Mesothelial cell of epicardium (in vitro differentiated cells): ENCODE measurements around the gene TMEM225B. TPM values are rescaled to one million over a fixed set of nuclear protein-coding genes. Genes with fewer than 3 reads are reported as not detected.
"Not testable (repeated sequence)": the region's sequence is repeated elsewhere in the genome, so short reads cannot be mapped to it uniquely, and the experiment has no call there.

Experiments used
- DNase-seq, 2 experiments: peaks; one replicate each; pipeline ENCODE4 v3.0.0; 2021; ENCODE audit warnings: low spot score in 2 of 2; ENCODE audit not compliant: unreplicated experiment in 2 of 2
- H3K27ac Mint-ChIP-seq: 2 replicates; pipeline ENCODE4 v1.8.0; 2021; ENCODE audit warnings: mixed read lengths
- H3K27me3 Mint-ChIP-seq: 2 replicates; pipeline ENCODE4 v1.8.0; 2021; ENCODE audit warnings: low read depth, mixed read lengths
- H3K36me3 Mint-ChIP-seq: 2 replicates; pipeline ENCODE4 v1.8.0; 2021; ENCODE audit warnings: mixed read lengths
- H3K4me1 Mint-ChIP-seq: 2 replicates; pipeline ENCODE4 v1.8.0; 2021; ENCODE audit warnings: mixed read lengths
- H3K4me3 Mint-ChIP-seq: 2 replicates; pipeline ENCODE4 v1.8.0; 2021; ENCODE audit warnings: mild to moderate bottlenecking, moderate library complexity, mixed read lengths
- H3K9me3 Mint-ChIP-seq: 2 replicates; pipeline ENCODE4 v1.8.0; 2021; ENCODE audit warnings: mixed read lengths
- CTCF ChIP-seq: fragments of 200-600 bp; sonication (generic); IDR thresholded peaks from one replicate; pipeline ENCODE4 v1.5.0; 2021; ENCODE audit warnings: antibody characterized with exemption; ENCODE audit not compliant: unreplicated experiment
- total RNA-seq: library from RNA; stranded (reverse); gene quantifications from 3 replicates; pipeline ENCODE4 v1.2.1, GENCODE V29; 2021

The TMEM225B gene
- total RNA-seq, 1 donor from 2014 or later = 2.5 TPM

GRCh38 chr7:99561737-99562051 is 36.4 kb upstream of the TMEM225B start:
- Mint-ChIP-seq H3K27ac (peak overlapping the region; percentile 50), H3K4me1 (peaks cover 10% of the 10 kb centered on the region), H3K9me3 (no peaks in the 10 kb centered on the region), H3K36me3 (peaks cover 33% of the 10 kb centered on the region), H3K4me3 (no peak overlapping the region), H3K27me3 (no peaks in the 10 kb centered on the region)
- TF ChIP-seq CTCF = no peak
- DNase-seq = no peak

GRCh38 chr7:99562114-99562784 is 35.8 kb upstream of the TMEM225B start:
- H3K4me3 Mint-ChIP-seq = no peak overlapping the region
- peaks cover 33% of the 10 kb centered on the region for H3K36me3 Mint-ChIP-seq
- H3K9me3 Mint-ChIP-seq = no peaks in the 10 kb centered on the region
- TF ChIP-seq CTCF = no peak
- H3K27me3 Mint-ChIP-seq = no peaks in the 10 kb centered on the region
- no peak for DNase-seq
- peak overlapping the region; percentile 70 for H3K27ac Mint-ChIP-seq
- H3K4me1 Mint-ChIP-seq = peaks cover 8% of the 10 kb centered on the region

- Mint-ChIP-seq H3K27me3 (no peaks in the 10 kb centered on the region), H3K27ac (peak overlapping the region; percentile 70), H3K9me3 (no peaks in the 10 kb centered on the region), H3K4me3 (no peak overlapping the region), H3K4me1 (peaks cover 4% of the 10 kb centered on the region), H3K36me3 (peaks cover 33% of the 10 kb centered on the region)
- TF ChIP-seq CTCF = no peak
- no peak for DNase-seq
Observed at GRCh38 chr7:99562832-99563231, 35.2 kb upstream of the TMEM225B start.

- Mint-ChIP-seq H3K4me3 (no peak overlapping the region), H3K9me3 (no peaks in the 10 kb centered on the region), H3K4me1 (peaks cover 1% of the 10 kb centered on the region), H3K36me3 (peaks cover 35% of the 10 kb centered on the region), H3K27ac (peak overlapping the region; percentile 10), H3K27me3 (no peaks in the 10 kb centered on the region)
- TF ChIP-seq CTCF = no peak
- DNase-seq = no peak
Observed at GRCh38 chr7:99563650-99564049, 34.4 kb upstream of the TMEM225B start.

- not testable (repeated sequence) for H3K4me3 Mint-ChIP-seq, DNase-seq, H3K4me1 Mint-ChIP-seq, H3K27ac Mint-ChIP-seq, H3K27me3 Mint-ChIP-seq, H3K9me3 Mint-ChIP-seq
- H3K36me3 Mint-ChIP-seq = peaks cover 41% of the 10 kb centered on the region
Observed at GRCh38 chr7:99568770-99569169, 29.3 kb upstream of the TMEM225B start.

- DNase-seq = no peak
- Mint-ChIP-seq H3K27me3 (no peaks in the 10 kb centered on the region), H3K4me1 (no peaks in the 10 kb centered on the region), H3K4me3 (no peak overlapping the region), H3K36me3 (peaks cover 29% of the 10 kb centered on the region), H3K9me3 (no peaks in the 10 kb centered on the region), H3K27ac (no peak overlapping the region)
- TF ChIP-seq CTCF = no peak
Observed at GRCh38 chr7:99571768-99572167, 26.3 kb upstream of the TMEM225B start.
